Activated CD8-positive, alpha-beta memory T cell treated with anti-CD3 and anti-CD28 coated beads, Interleukin-2, amount 50 U/mL, for 1 hour (primary cell): ENCODE results near the gene GPR158.

Source experiments
- DNase-seq: peaks from one replicate; pipeline ENCODE4 v3.0.0-alpha.2; 2020; ENCODE audit errors: extremely low read depth

Gene GPR158

DNA sequence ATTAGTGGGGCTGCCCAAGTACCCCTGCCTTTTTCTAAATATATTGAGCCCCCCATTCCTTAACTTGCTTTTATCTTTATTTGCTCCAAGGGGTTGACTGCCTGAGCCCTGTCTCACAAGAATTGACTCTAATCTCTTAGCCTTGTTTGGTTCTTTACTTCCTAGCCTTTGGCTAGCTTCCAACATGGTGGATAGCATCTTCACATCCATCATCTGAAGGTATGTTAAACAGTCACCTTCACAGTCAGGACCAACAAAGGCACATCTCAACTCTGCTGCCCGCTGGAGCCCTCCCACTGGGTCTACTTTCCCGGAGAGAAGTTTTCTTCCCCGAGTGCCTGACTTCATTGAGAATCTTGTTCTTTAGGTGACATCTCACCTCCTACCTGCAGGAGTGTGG, 329.5 kb downstream of the GPR158 start:
- no peak for DNase-seq

DNA sequence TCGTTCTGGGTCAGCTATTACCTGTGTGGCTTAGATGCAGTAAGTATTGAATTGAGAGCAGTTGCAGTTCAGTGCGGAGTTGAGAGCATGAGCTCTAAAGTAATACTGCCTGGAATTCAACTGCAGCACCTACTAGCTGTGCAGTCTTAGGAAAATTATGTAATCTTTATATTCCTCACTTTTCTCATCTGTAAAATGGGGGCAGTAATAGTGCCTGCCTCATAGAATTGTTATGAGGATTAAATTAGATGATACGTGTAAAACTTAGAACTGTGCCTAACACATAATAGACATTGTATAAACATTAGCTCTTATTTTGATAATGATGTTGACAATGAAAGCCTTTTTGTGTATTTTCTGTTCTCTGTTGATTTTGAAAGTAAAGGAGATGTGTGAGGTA, 330.0 kb downstream of the GPR158 start:
- DNase-seq = no peak

DNA sequence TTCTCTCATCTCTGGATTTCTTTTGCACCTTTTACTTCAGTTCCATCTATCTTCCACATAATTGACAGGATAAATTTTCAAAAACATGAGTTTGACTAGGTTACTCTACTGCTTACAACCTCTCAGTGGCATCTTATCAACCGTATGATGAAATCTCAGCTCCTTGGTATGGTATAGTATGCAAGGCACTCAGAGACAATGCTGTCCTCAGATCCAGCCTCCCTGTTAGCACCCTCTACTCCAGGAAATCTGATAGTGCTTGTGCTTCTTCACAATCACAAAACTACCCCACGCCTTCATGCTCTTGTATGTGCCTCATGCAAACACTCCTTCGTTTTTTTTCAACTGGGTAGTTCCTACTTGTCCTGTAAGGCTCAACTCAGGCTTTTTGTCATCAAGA, 330.7 kb downstream of the GPR158 start:
- DNase-seq = no peak

DNA sequence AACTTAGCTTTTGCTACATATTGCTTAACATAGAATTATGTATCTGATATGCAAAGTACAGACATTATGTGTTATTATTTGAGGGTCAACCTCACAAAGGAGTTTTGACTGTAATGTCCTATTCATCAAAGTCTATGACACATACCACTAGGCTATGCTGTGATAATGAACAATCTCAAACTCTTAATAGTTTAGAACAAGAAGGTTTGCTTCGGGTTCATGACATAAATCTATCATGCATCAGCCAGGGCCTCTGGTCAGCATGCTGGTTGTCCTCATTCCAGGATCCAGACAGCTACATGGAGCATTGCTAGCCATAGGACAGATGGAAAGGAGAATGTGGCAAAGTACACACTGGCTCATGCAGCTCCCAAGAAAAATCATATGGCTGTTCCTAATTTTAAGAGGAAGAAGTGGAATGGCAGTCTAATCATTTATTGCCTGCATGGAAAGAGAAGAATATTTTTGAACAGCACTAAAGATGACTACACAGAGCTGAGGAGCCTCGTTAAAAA, 332.1 kb downstream of the GPR158 start:
- no peak for DNase-seq

DNA sequence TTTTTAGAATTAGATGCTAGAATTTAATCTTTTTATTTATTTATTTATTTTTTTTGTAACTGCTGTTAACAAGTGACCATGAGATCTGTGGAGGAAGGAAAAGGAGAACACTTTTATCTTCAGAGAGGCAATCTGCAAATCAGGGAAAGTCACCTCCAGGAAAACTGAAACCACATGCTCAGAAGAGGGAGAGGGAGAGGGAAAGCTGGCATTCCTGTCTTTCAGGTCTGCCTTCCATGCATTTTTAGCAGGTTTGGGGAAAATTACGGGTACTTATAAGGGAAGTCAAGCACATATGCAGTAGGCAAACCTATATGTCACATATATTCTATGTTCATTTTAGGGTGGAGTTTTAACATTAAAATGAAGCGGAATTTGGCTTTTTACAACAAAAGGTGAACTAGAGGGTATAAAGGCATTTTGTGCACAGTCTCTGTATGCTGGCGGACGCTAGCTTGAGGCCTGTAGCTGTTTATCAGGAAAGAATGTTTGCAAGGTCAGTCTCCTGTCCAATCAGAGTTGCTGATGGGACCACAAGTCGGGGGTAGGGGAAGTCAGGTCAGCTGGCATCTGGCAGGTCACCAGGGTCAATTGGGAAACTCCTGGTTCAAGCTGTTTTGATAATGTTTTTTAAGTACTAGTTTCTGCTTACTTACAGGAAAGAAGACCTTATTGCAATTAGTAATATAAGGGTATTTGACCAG, 333.5 kb downstream of the GPR158 start:
- DNase-seq = no peak

DNA sequence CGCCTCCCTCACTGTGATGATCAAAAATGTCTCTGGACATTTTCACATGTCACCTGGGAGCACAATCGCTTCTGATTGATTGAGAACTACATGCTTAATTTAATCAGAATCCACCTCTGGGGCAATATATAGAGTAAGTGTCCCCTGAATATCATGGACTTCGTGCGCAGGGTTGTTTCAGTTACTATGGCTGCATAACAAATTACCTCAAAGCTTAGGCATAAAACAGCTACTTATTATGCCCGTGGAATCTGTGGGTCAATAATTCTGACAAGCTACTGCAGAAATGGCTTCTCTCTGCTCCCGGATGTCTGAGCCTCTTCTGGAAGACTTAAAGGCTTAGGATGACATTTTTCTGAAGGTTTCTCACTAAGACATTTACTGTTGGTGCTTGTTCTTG, 334.4 kb downstream of the GPR158 start:
- DNase-seq = no peak

DNA sequence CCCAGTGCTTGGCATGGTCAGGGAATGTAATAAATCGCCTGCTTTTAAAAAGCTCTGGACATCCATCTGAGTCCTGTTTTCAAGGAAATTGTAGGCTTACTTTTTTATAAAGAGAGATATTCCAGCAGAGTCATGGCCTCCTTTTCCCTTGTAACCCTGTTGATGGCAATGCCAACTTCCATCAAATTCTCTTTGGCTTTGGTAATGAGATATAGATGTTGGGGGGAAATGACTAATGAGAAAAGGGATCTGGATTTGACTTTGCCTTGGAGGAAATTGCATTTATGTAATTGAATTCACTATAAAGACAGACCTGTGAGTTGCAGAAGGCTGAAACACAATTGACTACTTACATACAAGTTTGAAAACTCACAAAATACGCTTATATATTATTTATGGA, 347.5 kb downstream of the GPR158 start:
- DNase-seq = no peak

DNA sequence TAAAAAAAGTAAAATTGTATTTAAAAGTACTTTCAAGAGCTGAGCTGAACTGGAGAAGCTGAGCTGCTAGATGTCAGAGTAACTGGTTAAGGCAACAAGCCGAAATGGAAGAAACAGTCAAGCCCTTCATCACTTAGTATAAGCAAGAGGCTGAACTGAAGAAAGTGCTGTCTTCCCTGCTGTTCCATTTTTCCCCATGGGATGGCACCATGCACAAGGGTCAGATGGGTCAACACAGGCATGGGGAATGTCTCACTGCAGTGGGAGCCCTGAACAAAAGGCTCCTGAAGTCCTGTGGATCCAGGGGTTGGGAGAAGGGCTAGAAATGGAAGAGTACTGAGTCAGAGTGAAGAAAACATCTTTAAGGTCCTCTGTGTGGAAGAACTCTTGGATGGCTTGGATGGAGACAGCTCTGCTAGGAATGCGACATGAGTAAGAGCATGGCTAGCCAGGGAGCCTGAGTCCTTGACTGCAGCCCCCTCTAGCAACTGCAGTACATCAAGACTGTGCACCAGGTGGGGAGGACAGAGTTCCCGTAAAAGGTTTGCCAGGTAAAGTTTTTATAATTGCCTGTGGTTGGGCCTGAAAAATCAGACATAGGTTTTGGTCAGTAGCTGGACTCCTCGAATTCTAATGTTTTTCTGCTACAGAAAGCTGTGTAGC, 348.3 kb downstream of the GPR158 start:
- no peak for DNase-seq

DNA sequence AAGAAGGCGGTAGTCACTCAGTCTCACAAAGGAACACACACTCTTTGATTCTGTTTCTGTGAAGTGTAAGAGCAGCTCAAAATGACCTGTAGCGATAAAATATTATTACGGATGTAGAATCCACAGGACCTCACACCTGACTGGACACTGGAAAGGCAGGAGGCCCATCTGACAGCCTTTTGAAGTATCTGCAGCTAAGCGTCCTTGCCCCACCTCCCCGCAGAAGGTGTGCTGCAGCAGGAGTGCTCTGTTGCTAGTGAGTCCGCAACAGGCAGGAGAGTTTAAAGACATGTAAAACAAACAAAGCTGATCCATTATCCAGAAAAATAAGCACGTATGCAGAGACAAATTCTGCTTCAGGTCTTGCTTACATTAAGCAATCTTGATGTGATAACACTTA, 355.5 kb downstream of the GPR158 start:
- DNase-seq = no peak

DNA sequence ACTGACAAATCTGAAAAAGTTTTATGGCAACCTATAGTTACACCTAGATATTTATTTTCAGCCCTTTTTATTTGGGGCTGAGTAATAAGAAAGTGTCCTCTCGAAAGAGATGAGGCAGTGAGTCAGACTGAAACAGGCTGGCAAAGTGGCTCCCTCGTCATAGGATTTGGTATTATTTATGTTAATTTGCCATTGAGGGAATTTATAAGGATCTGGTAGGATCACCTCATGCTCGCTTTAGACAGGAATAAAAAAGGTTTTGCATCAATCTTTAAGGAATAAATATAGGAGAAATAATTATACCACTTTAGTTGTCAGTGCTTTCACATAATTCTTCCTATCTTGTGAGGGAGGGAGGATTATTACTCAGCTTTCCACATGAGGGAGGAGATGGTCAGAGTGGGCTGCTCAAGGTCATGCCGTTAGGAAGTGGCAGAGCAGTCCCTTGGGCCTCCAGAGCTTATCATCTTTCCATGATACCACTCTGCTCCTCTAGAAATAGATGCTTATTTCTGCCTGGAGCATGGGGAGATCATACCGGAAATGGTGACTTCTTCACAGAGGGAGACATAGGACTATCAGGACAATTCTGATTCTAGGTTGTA, 356.8 kb downstream of the GPR158 start:
- no peak for DNase-seq

DNA sequence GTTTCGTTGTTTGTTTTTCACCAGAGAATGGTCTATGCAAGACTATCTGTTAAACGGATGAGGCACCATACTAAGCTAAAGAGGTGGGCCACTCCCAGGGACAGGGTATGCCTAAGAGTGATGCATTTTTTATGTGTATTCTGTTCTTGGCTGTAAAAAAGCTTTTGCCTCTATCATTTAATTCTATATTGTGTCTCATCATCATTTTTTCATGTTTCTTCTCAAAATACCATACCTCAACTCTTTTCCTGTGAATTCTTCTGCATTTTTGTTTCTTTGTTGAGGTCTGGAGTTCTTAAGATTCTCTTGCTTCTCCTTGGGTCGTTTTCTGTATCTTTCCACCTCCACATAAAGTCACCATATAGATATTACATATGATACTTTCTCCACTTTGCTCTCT, 357.4 kb downstream of the GPR158 start:
- DNase-seq = no peak

DNA sequence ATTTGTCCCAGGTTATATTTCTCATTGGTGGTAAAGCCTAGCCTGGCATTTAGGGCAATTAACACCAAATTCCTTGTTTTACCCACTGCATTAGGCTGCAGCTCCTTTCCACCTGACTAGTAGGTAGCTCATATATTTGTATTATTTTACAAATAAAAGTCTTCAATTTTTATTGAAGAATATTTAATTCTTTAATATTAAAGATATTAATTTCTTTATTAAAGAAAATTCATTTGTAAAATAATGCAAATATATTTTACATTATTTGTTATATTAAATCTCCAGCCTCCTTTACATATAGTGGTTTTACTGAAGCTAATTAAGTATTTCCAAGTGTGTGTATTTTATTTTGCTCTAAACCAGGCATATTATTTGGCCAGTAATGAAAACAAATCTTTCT, 361.2 kb downstream of the GPR158 start:
- no peak for DNase-seq

DNA sequence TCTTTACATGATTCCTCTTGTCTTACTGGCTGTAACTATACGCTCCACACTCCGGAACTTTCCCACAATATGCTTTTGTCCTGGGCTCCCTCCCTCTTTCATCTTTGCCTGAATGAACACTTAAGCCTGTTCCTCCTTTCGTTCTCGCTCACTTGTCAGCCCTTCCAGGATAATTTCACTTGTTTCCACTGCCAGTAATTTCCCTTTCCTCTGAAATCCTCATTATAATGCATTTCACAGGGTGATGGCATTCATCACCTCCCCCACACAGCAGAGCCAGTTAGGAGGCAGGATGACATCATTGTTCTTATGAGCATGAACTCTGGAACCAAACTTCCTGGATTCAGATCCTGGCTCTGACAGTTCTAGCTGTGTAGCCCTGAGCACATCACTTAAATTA, 372.6 kb downstream of the GPR158 start:
- DNase-seq = no peak

DNA sequence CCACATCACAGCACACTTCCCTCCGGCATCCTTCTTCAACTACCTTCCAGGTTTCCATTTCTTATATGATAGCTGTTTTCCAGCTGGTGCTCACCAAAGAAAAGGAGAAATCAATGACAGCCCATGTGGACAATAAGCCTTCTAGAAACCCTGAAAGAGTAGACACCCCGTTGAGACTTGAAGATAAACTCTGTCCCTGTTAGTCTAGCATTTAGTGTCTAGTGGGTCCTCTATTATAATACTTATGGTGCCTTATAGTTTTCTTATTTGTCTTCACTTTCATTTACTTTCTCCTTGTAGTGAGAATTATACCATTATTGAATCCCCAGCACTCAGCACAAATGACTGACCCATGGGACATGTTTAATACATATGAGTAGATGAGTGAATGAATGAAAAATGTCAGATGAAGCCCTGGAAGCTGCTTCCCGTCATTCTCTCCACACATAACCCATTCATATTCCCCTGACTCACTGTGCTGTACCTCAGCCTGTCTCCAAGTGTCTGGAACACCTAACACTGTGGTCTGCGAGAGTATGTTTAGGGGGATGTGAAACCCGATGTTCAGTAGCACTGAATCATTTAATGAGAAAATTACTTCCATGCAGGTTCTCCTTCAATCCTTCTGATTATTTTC, 377.6 kb downstream of the GPR158 start:
- no peak for DNase-seq

DNA sequence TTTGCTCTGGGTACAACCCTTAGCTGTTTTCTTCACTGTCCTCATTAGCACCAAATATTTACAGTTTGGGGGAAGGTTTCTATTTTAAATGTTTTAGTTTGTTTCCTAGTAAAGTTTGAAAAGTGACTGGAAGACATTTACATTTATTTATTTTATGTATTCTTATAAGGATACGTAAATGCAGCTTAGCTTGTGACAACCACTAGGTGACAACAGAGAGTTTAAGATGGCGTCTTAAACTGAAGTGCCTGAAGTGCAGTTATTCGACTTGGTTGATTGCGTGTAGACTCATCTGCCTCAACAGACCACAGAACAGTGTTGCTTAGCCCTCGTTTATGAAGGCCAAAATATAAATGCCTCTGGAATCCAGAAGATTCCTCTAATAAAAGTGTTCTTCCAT, 381.1 kb downstream of the GPR158 start:
- no peak for DNase-seq

DNA sequence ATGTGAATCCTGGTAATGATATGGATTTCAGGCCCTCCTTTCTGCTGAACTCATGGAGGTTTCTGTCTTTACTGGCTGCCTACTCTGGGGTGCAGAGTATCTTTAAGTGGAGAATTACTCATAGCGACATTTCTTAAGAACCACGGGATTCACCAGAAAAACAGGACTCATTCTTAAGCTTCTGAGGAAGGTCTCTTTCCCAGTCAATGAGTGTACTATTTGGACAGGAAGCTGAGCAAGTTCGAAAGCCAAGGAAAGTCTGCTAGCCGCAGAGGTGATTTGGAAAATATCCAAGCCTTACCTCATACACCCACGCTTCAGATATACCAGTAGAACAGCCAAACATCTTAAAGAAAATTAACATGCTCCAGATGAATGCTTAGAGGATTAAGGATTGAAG, 381.7 kb downstream of the GPR158 start:
- DNase-seq = no peak

DNA sequence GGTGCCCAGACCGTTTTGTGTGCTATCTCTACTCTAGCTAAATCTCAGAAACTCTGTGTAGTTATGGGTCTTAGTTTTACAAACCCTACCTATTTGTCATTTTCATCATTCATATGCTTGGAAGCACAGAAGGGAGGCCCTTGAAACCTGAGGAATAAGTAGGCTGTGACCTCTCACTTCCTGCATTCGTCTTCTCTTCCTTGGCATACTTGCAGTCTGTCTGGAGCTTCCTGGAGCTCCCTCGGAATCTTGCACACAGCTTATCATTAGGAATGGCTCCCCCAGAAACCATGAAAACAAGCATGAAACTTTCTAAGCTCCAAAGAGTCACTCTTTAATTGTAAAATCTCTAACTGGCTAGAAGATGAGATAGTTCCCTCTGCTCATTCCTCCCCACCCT, 382.3 kb downstream of the GPR158 start:
- DNase-seq = no peak

DNA sequence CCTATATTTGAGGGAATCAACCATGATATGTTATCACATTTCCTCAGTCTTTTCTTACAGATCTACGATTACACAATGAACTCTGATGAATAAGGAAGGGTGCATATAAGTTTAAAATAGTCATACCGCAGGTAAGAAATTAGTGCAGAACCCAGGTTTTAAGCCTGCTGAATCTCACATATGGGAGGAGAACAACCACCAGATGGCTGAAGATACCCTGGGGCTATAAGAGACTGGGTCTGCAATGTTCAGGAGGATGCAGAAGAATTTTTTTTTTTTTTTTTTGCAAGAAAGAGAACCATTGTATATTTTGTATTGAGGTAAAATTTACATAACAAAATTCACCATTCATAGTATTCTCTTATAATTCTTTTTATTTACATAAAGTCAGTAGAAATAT, 387.0 kb downstream of the GPR158 start:
- DNase-seq = no peak

DNA sequence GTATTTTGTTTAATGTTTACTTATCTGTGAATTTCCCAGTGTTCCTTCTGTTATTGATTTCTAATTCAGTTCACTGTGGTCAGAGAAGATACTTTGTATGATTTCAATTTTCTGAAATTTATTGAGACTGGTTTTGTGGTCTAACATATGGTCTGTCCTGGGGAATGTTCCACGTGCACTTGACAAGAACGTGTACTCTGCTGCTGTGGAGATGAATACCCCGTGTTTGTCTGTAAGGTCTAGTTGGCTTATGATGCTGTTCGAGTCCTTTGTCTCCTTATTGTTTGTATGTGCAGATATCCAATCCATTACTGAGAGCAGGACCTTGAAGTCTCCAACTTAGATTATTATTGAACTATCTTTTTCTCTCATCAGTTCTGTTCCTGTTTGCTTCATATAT, 387.7 kb downstream of the GPR158 start:
- no peak for DNase-seq

DNA sequence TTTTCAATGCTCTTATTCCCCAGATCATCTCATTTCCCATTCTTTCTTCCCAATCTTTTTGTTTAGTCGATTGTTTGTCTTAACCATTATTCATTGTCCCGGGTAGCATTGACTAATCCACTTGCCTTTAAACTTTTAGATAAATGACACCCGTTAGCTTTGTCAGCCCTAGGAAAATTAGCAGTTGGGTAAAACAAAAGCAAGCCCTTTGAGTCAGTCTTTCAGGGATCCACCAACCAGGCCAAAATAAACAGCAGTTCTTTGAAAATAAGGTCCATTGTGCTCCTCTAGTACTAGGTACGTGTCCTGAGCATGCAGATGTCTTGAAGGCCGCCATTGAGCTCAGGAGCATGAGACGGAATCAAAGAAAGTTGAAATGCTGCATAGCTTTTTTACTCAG, 389.6 kb downstream of the GPR158 start:
- DNase-seq = no peak

DNA sequence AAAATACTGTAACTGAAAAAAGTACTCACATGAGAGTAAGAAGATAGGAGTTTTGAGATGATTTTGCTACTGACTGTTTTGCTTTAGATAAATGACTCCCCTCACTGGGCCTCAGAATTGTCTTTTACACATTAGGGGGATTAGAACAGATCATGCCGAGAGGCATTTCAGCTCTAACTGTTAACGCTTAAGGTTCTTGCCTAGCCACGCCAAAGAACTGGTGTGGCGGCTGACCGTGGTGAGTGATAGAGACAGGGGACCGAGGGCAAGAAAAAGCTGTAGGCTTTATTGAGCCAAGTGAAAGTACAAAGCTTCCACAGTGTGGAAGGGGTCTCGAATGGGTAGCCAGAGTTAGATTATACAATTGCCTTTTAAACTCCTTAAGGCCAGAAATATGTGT, 390.8 kb downstream of the GPR158 start:
- DNase-seq = no peak

DNA sequence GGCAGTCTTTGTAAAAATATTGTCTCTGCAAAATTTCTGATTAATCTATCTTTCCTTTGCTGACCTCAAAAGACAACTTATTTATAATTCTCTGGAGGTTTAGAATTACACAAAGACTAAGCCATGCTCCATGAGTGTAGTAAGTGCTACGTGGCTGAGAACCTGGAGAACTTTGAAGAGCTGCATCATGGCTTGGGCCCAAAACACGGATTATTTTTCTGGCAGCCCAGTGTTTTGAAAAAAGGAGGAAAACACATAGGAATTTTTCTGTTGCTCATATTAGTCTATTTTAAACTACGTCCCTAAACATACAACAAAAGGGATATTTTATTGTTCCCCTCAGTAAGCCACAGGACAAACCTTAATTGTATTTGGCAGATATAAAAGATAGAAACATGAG, 398.5 kb downstream of the GPR158 start:
- no peak for DNase-seq

DNA sequence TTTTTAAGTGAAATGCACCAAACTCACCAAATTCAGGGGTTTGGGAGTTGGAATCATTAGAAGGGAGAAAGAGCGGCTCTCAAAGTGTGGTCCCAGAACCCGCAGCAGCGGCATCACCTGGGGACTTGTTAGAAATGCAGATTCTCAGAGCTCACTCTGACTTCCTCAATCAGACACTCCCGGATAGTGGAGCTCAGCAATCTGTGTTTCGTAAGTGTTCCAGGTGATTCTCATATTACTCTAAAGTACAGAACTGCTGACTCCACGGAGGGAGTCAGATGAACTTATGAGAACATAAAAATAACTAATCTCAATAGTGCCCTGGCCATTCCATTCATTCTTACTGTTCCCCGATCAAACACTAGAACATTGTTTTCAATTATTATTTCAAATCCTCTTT, 400.5 kb downstream of the GPR158 start:
- no peak for DNase-seq
